SK-N-SH (cell line): Measurements from ENCODE around the gene NOD2.

Experiments used
- EZH2phosphoT487 ChIP-seq: fragments of 200-600 bp; sonication (generic); IDR thresholded peaks from 2 replicates; pipeline ENCODE4 v1.6.1; 2017; ENCODE audit warnings: low read depth, mixed run types, mild to moderate bottlenecking, antibody characterized with exemption, moderate library complexity, borderline replicate concordance
- YY1 ChIP-seq: IDR thresholded peaks from 2 replicates; pipeline ENCODE4 v1.4.0; 2012; ENCODE audit warnings: low read depth, mild to moderate bottlenecking

GRCh38 chr16:50694206-50694605 lies 800 bp downstream of the NOD2 start:
- TF ChIP-seq YY1 (no peak), EZH2phosphoT487 (no peak)
